ENCODE data around the gene IQCF2.

GRCh38 chr3:51879937-51880336 lies 18.5 kb downstream of the IQCF2 start:
- no peak for TF ChIP-seq CTCF (IDR thresholded peaks at IDR 0.05)
- no peak for TF ChIP-seq EZH2 (IDR thresholded peaks at IDR 0.05; ENCODE audit: borderline replicate concordance, insufficient read depth, low read depth, low read length, poor library complexity, severe bottlenecking)
